Fibroblast of lung (primary cell): ENCODE data around the gene ACER3. TPM values are rescaled to one million over a fixed set of nuclear protein-coding genes. Genes with fewer than 3 reads are reported as not detected.
A peak's percentile ranks its signal among the peaks of the same experiment; 100 is the strongest.

ENCODE experiments used
- DNase-seq, 2 donors: peaks; one replicate each; pipeline versions ENCODE4 v3.0.0 to v3.0.0-alpha.2; 2010; ENCODE audit warnings: low read depth in 2 of 2
- H2AFZ ChIP-seq: 2 replicates; pipeline ENCODE4 v1.5.1; 2012; ENCODE audit warnings: low read length, control low read depth, inconsistent platforms
- H3K27ac ChIP-seq: 2 replicates; pipeline ENCODE4 v1.5.1; 2011; ENCODE audit warnings: low read length, control low read depth; ENCODE audit not compliant: insufficient read depth
- H3K27me3 ChIP-seq: 2 replicates; pipeline ENCODE4 v1.5.1; 2011; ENCODE audit warnings: mild to moderate bottlenecking, low read length; ENCODE audit not compliant: control insufficient read depth, insufficient read depth
- H3K36me3 ChIP-seq: 2 replicates; pipeline ENCODE4 v1.5.1; 2011; ENCODE audit warnings: low read length; ENCODE audit not compliant: control insufficient read depth, insufficient read depth
- H3K4me1 ChIP-seq: 2 replicates; pipeline ENCODE4 v1.5.1; 2011; ENCODE audit warnings: low read length; ENCODE audit not compliant: control insufficient read depth, insufficient read depth; ENCODE audit errors: extremely low read depth
- H3K4me2 ChIP-seq: 2 replicates; pipeline ENCODE4 v1.5.1; 2011; ENCODE audit warnings: low read length, control low read depth; ENCODE audit not compliant: insufficient read depth; ENCODE audit errors: extremely low read depth
- H3K4me3 ChIP-seq, 4 experiments: fragments of 200-600 bp in 1 of 4; sonication (generic) in 1 of 4; replicated peaks in 1 of 4; 2 replicates each; pipeline ENCODE4 v1.5.1; 2011 to 2016; ENCODE audit warnings: low read length in 4 of 4, low read depth in 3 of 4, mild to moderate bottlenecking in 3 of 4, control low read depth in 2 of 4, inconsistent platforms in 1 of 4, mixed read lengths in 1 of 4; ENCODE audit not compliant: insufficient read depth in 1 of 4; ENCODE audit errors: control extremely low read depth in 1 of 4
- H3K79me2 ChIP-seq: 2 replicates; pipeline ENCODE4 v1.5.1; 2012; ENCODE audit warnings: mild to moderate bottlenecking, low read length, inconsistent platforms; ENCODE audit not compliant: control insufficient read depth, insufficient read depth
- H3K9ac ChIP-seq: 2 replicates; pipeline ENCODE4 v1.5.1; 2011; ENCODE audit warnings: mild to moderate bottlenecking, low read length, control low read depth; ENCODE audit not compliant: insufficient read depth
- H3K9me3 ChIP-seq: 2 replicates; pipeline ENCODE4 v1.5.1; 2012; ENCODE audit warnings: low read depth, low read length; ENCODE audit not compliant: control insufficient read depth, insufficient read depth
- H4K20me1 ChIP-seq: 2 replicates; pipeline ENCODE4 v1.5.1; 2011; ENCODE audit warnings: low read length; ENCODE audit not compliant: control insufficient read depth, insufficient read depth; ENCODE audit errors: extremely low read depth
- CTCF ChIP-seq, 2 donors: IDR thresholded peaks in 1 of 2; conservative IDR thresholded peaks in 1 of 2; 1 replicate in 1 of 2; 2 replicates in 1 of 2; pipeline ENCODE4 v1.5.1; 2011 to 2012; ENCODE audit warnings: low read length in 2 of 2, control low read depth in 1 of 2, inconsistent platforms in 1 of 2, low read depth in 1 of 2, mild to moderate bottlenecking in 1 of 2
- EZH2 ChIP-seq: IDR thresholded peaks from 2 replicates; pipeline ENCODE4 v1.5.1; 2012; ENCODE audit warnings: low read length, control low read depth, mild to moderate bottlenecking; ENCODE audit errors: missing control alignments
- polyA plus RNA-seq, 2 donors: library from polyadenylated mRNA; depleted of rRNA in 1 of 2; stranded (reverse) in 1 of 2; unstranded in 1 of 2; fragments of >200 nt; gene quantifications; 2 replicates each; pipeline ENCODE4 v1.2.1, GENCODE V29; 2011 to 2012; ENCODE audit warnings: missing spikeins in 1 of 2
- total RNA-seq: library from RNA; depleted of rRNA; stranded (reverse); fragments of >200 nt; gene quantifications from 2 replicates; pipeline ENCODE4 v1.2.1, GENCODE V29; 2014

Gene ACER3
- total and polyA plus RNA-seq, 2 donors (not counting 1 experiment from before 2014, with no cell fraction given): 6.1 to 22.3 TPM

GRCh38 chr11:77019976-77020595 lies 159.4 kb downstream of the ACER3 start:
- no peak overlapping the region for H3K9ac ChIP-seq
- H3K27ac ChIP-seq: no peak overlapping the region
- H2AFZ ChIP-seq: no peak overlapping the region
- no peaks in the 10 kb centered on the region for H3K4me1 ChIP-seq
- no peaks in the 10 kb centered on the region for H3K9me3 ChIP-seq
- no peak overlapping the region for H3K4me2 ChIP-seq
- no peaks in the 10 kb centered on the region for H3K36me3 ChIP-seq
- H3K79me2 ChIP-seq: no peaks in the 10 kb centered on the region
- TF ChIP-seq CTCF (conservative IDR thresholded peaks at IDR 0.05 in 1 of 2, IDR thresholded peaks at IDR 0.05 in 1 of 2; ENCODE audit: low read depth in 1 of 2, low read length in 2 of 2) (no peak), EZH2 (no peak)
- no peaks in the 10 kb centered on the region for H3K27me3 ChIP-seq
- no peak overlapping the region for H3K4me3 ChIP-seq
- H4K20me1 ChIP-seq: no peaks in the 10 kb centered on the region
- DNase-seq: peak; percentile 16 to 62

- Histone ChIP-seq H3K27me3 (no peaks in the 10 kb centered on the region), H2AFZ (no peak overlapping the region), H3K4me2 (no peak overlapping the region), H3K4me1 (no peaks in the 10 kb centered on the region), H3K27ac (no peak overlapping the region), H3K4me3 (no peak overlapping the region), H3K79me2 (no peaks in the 10 kb centered on the region), H3K9me3 (no peaks in the 10 kb centered on the region), H3K36me3 (no peaks in the 10 kb centered on the region), H4K20me1 (no peaks in the 10 kb centered on the region), H3K9ac (no peak overlapping the region)
- peak in 1 of 2 donors; percentile 14 for DNase-seq
- no peak for TF ChIP-seq CTCF (conservative IDR thresholded peaks at IDR 0.05 in 1 of 2, IDR thresholded peaks at IDR 0.05 in 1 of 2; ENCODE audit: low read depth in 1 of 2, low read length in 2 of 2)
Observed at GRCh38 chr11:77020734-77021133, 160.0 kb downstream of the ACER3 start.

- peaks cover 2% of the 10 kb centered on the region for H3K27me3 ChIP-seq
- H3K4me2 ChIP-seq: no peak overlapping the region
- no peaks in the 10 kb centered on the region for H3K36me3 ChIP-seq
Observed at GRCh38 chr11:77024745-77025144, 164.0 kb downstream of the ACER3 start.

More at GRCh38 chr11:77024745-77025144, 164.0 kb downstream of the ACER3 start:
- H3K79me2 ChIP-seq: no peaks in the 10 kb centered on the region
- no peak overlapping the region for H3K4me3 ChIP-seq
- H4K20me1 ChIP-seq: no peaks in the 10 kb centered on the region
- no peak overlapping the region for H2AFZ ChIP-seq
- H3K9me3 ChIP-seq: no peaks in the 10 kb centered on the region
- no peak for DNase-seq
- H3K4me1 ChIP-seq: no peaks in the 10 kb centered on the region
- H3K27ac ChIP-seq: no peak overlapping the region
- no peak overlapping the region for H3K9ac ChIP-seq
- TF ChIP-seq CTCF (conservative IDR thresholded peaks at IDR 0.05 in 1 of 2, IDR thresholded peaks at IDR 0.05 in 1 of 2; ENCODE audit: low read depth in 1 of 2, low read length in 2 of 2) (no peak), EZH2 (no peak)
